Stomach (tissue), 9 donors: Measurements from ENCODE around the gene IPO13. TPM values are rescaled to one million over a fixed set of nuclear protein-coding genes. Genes with fewer than 3 reads are reported as not detected.

Experiments used
- DNase-seq, 2 donors: peaks; one replicate each; pipeline versions ENCODE4 v3.0.0 to v3.0.0-alpha.2; 2013 to 2019
- H3K27ac ChIP-seq, 5 donors: fragments of 200-600 bp in 4 of 5; sonication (generic) in 4 of 5; one replicate each; pipeline ENCODE4 v1.5.1; 2013 to 2019; ENCODE audit warnings: mild to moderate bottlenecking in 1 of 5, moderate library complexity in 1 of 5
- H3K27me3 ChIP-seq, 3 donors: fragments of 200-600 bp; sonication (generic); one replicate each; pipeline ENCODE4 v1.5.1; 2017 to 2019; ENCODE audit warnings: mixed run types in 1 of 3
- H3K36me3 ChIP-seq, 4 donors: fragments of 200-600 bp; sonication (generic); 1 replicate in 3 of 4; 2 replicates in 1 of 4; pipeline ENCODE4 v1.5.1; 2016 to 2019
- H3K4me1 ChIP-seq, 4 donors: fragments of 200-600 bp; sonication (generic); one replicate each; pipeline ENCODE4 v1.5.1; 2016 to 2019
- H3K4me3 ChIP-seq, 4 donors: fragments of 200-600 bp; sonication (generic) in 3 of 4; one replicate each; pipeline ENCODE4 v1.5.1; 2016 to 2019; ENCODE audit warnings: mild to moderate bottlenecking in 1 of 4
- H3K9me3 ChIP-seq, 4 donors: fragments of 200-600 bp; sonication (generic); one replicate each; pipeline ENCODE4 v1.5.1; 2016 to 2019
- EP300 ChIP-seq: sonication (generic); formaldehyde crosslinking; IDR thresholded peaks from one replicate; pipeline ENCODE4 v1.6.1; 2017; ENCODE audit warnings: antibody characterized with exemption
- POLR2A ChIP-seq, 4 donors: fragments of 450-650 bp; IDR thresholded peaks; one replicate each; pipeline ENCODE4 v1.6.1; 2016; ENCODE audit warnings: antibody characterized with exemption in 4 of 4, control low read depth in 2 of 4, mild to moderate bottlenecking in 1 of 4, moderate library complexity in 1 of 4
- POLR2AphosphoS5 ChIP-seq, 3 donors: sonication (generic); formaldehyde crosslinking; IDR thresholded peaks; one replicate each; pipeline ENCODE4 v1.6.1; 2016; ENCODE audit warnings: antibody characterized with exemption in 3 of 3
- WGBS, 5 donors: extraction: QIAGEN DNeasy Blood & Tissue Kit in 3 of 5; methylation state at CpG; one replicate each; pipeline versions ENCODE4 v1.1.5 to v1.1.7; 2013 to 2018; 5-methylcytosine and 5-hydroxymethylcytosine counted together
- intact Hi-C: fragments of 100-400 bp; cut with DNase I; formaldehyde crosslinking; loops from one replicate; pipeline ENCODE4 v1.15.1; 2023; ENCODE audit warnings: low total_unique reads
- polyA plus RNA-seq, 3 donors: library from polyadenylated mRNA; stranded (reverse); fragments of 200-250 nt; gene quantifications; one replicate each; pipeline ENCODE4 v1.2.3, GENCODE V29; 2013
- total RNA-seq, 5 donors: library from RNA; depleted of rRNA; stranded (reverse); fragments of >200 nt; gene quantifications; one replicate each; pipeline versions ENCODE4 v1.1.0 to v1.2.3, GENCODE V29; 2014 to 2016
- TF ChIP-seq, protein P1 (sequence below), 7 experiments: fragments of 450-650 bp in 4 of 7; fragments of 200-600 bp in 3 of 7; sonication (generic) in 3 of 7; IDR thresholded peaks; one replicate each; pipeline ENCODE4 v1.5.1; 2016 to 2019; ENCODE audit warnings: antibody characterized with exemption in 7 of 7, control low read depth in 2 of 7, mild to moderate bottlenecking in 1 of 7
- donor health status: healthy with polysubstance abuse.
- donor health status: Bipolar disorder and iron deficiency.
- donor health status: healthy.

The IPO13 gene
- total and polyA plus RNA-seq, 8 donors: 6.2 to 54.5 (median 16.9) TPM

- 0 to 3% (median 2%) methylated on average over 3 to 39 of the region's 45 CpGs; no CpG with 5 or more reads in 1 of the 5 donors for WGBS, 5 donors
- intact Hi-C loops: no loop called here
Measured at GRCh38 chr1:43979261-43979527, 32.4 kb downstream of the IPO13 start.

DNA sequence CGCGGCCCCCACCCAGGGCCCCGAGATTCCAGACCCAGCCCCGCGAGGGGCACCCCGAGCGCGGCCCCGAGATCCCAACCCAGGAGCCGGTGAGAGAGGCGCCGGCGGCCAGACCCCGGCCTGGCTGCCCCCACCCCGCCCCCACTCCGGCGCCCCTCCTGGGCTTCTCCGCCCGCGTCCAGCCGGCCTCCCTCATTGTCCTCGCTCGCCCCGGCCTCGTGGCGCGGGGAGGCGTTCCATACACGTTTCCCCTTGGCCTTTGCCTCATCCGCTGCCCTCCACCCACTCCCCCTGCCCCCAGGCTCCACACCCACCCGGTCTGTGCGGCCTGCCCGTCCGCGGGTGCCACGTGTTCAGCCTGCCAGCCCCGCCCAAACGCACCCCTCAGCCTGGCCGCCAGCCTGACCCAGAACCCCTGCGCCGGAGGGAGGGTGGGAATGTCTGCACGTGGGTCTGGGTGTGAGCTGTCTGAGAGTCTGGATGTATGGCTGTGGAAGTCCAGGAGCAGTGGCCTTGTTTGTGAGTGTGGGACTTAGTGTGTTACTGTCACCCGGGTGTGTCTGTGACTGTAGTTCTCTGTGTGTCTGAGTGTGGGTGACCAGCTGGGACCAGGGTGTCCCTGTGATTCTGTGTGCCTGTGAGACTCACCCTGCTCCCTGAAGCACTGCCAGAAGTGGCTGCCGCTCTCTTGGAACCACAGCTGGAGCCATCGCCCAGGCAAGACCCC, 32.9 kb downstream of the IPO13 start:
- WGBS, 5 donors: 2 to 8% (median 6%) methylated on average over 14 to 45 of the region's 45 CpGs
- H3K36me3 ChIP-seq: peaks cover 10 to 54% (median 33%) of the 10 kb centered on the region in 4 donors
- DNase-seq: peak; percentile 39 to 86
- no peaks in the 10 kb centered on the region for H3K9me3 ChIP-seq
- intact Hi-C loops: no loop called here
- peak overlapping the region; percentile 41 to 83 (median 76) for H3K27ac ChIP-seq
- peak overlapping the region; percentile 70 to 94 (median 88) for H3K4me3 ChIP-seq
- H3K4me1 ChIP-seq: peaks cover 46 to 61% (median 56%) of the 10 kb centered on the region in 4 donors
- TF ChIP-seq POLR2AphosphoS5 (IDR thresholded peaks at IDR 0.05) (peak in 1 of 3 donors; percentile 15), POLR2A (IDR thresholded peaks at IDR 0.05) (no peak)
- TF ChIP-seq, protein P1, sequence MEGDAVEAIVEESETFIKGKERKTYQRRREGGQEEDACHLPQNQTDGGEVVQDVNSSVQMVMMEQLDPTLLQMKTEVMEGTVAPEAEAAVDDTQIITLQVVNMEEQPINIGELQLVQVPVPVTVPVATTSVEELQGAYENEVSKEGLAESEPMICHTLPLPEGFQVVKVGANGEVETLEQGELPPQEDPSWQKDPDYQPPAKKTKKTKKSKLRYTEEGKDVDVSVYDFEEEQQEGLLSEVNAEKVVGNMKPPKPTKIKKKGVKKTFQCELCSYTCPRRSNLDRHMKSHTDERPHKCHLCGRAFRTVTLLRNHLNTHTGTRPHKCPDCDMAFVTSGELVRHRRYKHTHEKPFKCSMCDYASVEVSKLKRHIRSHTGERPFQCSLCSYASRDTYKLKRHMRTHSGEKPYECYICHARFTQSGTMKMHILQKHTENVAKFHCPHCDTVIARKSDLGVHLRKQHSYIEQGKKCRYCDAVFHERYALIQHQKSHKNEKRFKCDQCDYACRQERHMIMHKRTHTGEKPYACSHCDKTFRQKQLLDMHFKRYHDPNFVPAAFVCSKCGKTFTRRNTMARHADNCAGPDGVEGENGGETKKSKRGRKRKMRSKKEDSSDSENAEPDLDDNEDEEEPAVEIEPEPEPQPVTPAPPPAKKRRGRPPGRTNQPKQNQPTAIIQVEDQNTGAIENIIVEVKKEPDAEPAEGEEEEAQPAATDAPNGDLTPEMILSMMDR (IDR thresholded peaks at IDR 0.05): no peak
- H3K27me3 ChIP-seq: no peaks in the 10 kb centered on the region

More at GRCh38 chr1:43979261-43979527, 32.4 kb downstream of the IPO13 start:
- peaks cover 10 to 50% (median 28%) of the 10 kb centered on the region in 4 donors for H3K36me3 ChIP-seq
- H3K4me1 ChIP-seq: peaks cover 46 to 64% (median 59%) of the 10 kb centered on the region in 4 donors
- H3K4me3 ChIP-seq: peak overlapping the region; percentile 70 to 94 (median 88)
- peak overlapping the region; percentile 41 to 83 (median 76) for H3K27ac ChIP-seq
- DNase-seq: no peak
- TF ChIP-seq, protein P1 (IDR thresholded peaks at IDR 0.05): no peak
- TF ChIP-seq POLR2AphosphoS5 (IDR thresholded peaks at IDR 0.05) (no peak), POLR2A (IDR thresholded peaks at IDR 0.05) (no peak), EP300 (no peak)
- no peaks in the 10 kb centered on the region for H3K27me3 ChIP-seq
- no peaks in the 10 kb centered on the region for H3K9me3 ChIP-seq

DNA sequence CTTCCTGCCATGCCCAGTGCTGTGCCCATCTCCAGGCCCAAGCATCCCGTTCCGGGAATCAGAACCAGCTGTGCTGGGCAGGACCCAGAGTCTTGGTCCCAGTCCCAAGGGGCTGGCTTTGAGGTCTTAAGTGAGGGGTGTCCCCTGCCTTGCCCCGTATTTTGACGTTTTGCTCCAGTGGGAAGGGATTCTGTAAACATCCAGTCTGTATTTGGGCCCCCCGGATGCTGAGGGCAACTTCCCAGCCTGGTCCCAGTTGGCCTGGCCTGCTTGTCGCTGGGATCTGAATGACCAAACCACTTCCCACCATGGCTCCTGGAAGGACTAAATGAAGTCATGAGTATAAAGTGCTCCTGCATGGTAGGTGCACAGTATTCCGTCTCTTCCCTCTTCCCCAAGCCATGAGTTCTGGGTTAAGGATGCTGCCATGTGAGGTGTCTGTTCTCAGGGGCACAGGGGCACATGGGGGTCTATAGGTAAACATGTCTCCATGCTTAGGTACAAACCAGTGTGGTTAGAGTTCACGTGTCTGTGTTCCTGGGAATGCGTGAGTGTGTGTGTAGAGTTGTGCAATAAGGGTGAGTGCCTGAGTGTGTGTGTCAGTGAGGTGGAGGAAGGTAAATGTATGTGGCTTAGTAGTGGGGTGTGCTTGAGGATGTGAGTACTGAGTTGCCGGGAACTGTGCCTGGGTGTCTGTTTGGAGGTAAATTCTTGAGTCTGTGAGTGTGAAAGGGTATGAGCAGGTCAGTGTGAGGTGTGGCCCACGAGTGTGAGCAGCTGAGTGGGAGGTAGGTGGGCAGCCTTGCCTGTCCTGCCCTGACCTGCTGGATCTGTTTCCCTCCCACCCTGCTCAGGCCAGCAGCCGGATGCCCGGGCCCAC, 33.7 kb downstream of the IPO13 start:
- DNase-seq: no peak
- Histone ChIP-seq H3K9me3 (no peaks in the 10 kb centered on the region), H3K4me1 (peaks cover 45 to 58% (median 52%) of the 10 kb centered on the region in 4 donors), H3K27ac (peak overlapping the region; percentile 20 to 83 (median 76)), H3K4me3 (peak overlapping the region; percentile 70 to 94 (median 88)), H3K36me3 (peaks cover 10 to 63% (median 41%) of the 10 kb centered on the region in 4 donors), H3K27me3 (no peaks in the 10 kb centered on the region)
- TF ChIP-seq POLR2A (IDR thresholded peaks at IDR 0.05): no peak
- TF ChIP-seq EP300: no peak
- TF ChIP-seq POLR2AphosphoS5 (IDR thresholded peaks at IDR 0.05): no peak
- TF ChIP-seq, protein P1 (IDR thresholded peaks at IDR 0.05): no peak
- 45 to 65% (median 49%) methylated on average over 13 of the region's 13 CpGs for WGBS, 5 donors
- intact Hi-C loops: no loop called here

DNA sequence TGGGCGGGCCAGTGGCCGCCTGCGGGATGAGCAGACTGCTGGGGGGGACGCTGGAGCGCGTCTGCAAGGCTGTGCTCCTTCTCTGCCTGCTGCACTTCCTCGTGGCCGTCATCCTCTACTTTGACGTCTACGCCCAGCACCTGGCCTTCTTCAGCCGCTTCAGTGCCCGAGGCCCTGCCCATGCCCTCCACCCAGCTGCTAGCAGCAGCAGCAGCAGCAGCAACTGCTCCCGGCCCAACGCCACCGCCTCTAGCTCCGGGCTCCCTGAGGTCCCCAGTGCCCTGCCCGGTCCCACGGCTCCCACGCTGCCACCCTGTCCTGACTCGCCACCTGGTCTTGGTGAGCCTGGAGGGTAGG, 34.4 kb downstream of the IPO13 start:
- Histone ChIP-seq H3K9me3 (no peaks in the 10 kb centered on the region), H3K27me3 (no peaks in the 10 kb centered on the region), H3K27ac (peak overlapping the region in 3 of 5 donors; percentile 7 to 83 (median 80)), H3K4me1 (peaks cover 39 to 56% (median 46%) of the 10 kb centered on the region in 4 donors), H3K4me3 (peak overlapping the region in 1 of 4 donors; percentile 22), H3K36me3 (peaks cover 10 to 67% (median 45%) of the 10 kb centered on the region in 4 donors)
- intact Hi-C loops: no loop called here
- 52 to 78% (median 68%) methylated on average over 16 to 20 of the region's 20 CpGs for WGBS, 5 donors
- TF ChIP-seq POLR2A (IDR thresholded peaks at IDR 0.05) (no peak), POLR2AphosphoS5 (IDR thresholded peaks at IDR 0.05) (no peak), EP300 (no peak)
- TF ChIP-seq, protein P1 (IDR thresholded peaks at IDR 0.05): no peak
- DNase-seq: peak in 1 of 2 donors; percentile 42
